HCT116 (cell line): ENCODE measurements around the gene RUNX1. TPM values are rescaled to one million over a fixed set of nuclear protein-coding genes. Genes with fewer than 3 reads are reported as not detected.

Experiments used
- ATAC-seq: fragments of 200-7000 bp; cut with Tn5 transposase; 2 replicates; pipeline ENCODE4 v1.9.1; 2020; ENCODE audit warnings: mild to moderate bottlenecking, moderate library complexity
- BruUV-seq: library from RNA; stranded (reverse); fragments of 400-500 nt; replicated peaks from 2 replicates; lab custom pipeline; 2021; lab: Mats Ljungman, UMichigan
- CTCF ChIA-PET: fragments of 300-600 bp; sonication (Branson Sonifier 250); formaldehyde crosslinking; loops from one replicate; lab custom pipeline; 2021; ENCODE audit warnings: antibody characterized with exemption; lab: Charles Lee
- POLR2A ChIA-PET: fragments of 300-600, 350-600 bp; sonication (Branson Sonifier 250); formaldehyde crosslinking; loops from one replicate; lab custom pipeline; 2021; ENCODE audit warnings: antibody characterized with exemption; lab: Charles Lee
- RAD21 ChIA-PET, 2 experiments: fragments of 300-600 bp; sonication (Branson Sonifier 250); formaldehyde crosslinking; loops; one replicate each; lab custom pipeline; 2023; ENCODE audit warnings: low total read pairs in 2 of 2; ENCODE audit not compliant: uncharacterized antibody in 2 of 2, unreplicated experiment in 2 of 2, low non-redundant PET in 1 of 2; lab: Charles Lee
- DNase-seq: peaks from one replicate; pipeline ENCODE4 v3.0.0-alpha.2; 2010; ENCODE audit warnings: low read depth, low spot score
- H2AFZ ChIP-seq: fragments of 200-600 bp; shearing (Covaris generic), sonication (generic); 2 replicates; pipeline ENCODE4 v1.6.1; 2017; ENCODE audit warnings: low read depth, mixed run types, mixed read lengths, antibody characterized with exemption, low read length; ENCODE audit not compliant: poor library complexity, severe bottlenecking
- H3K27ac ChIP-seq: 2 replicates; pipeline ENCODE4 v1.5.1; 2012; ENCODE audit warnings: low read depth, low read length
- H3K27me3 ChIP-seq: fragments of 200-600 bp; sonication (generic); 2 replicates; pipeline ENCODE4 v1.6.1; 2016; ENCODE audit warnings: mixed run types, low read length, mixed read lengths; ENCODE audit not compliant: insufficient read depth
- H3K36me3 ChIP-seq, 2 experiments: fragments of 200-500 bp in 1 of 2; fragments of 200-600 bp in 1 of 2; sonication (Bioruptor generic) in 1 of 2; sonication (generic) in 1 of 2; 2 replicates each; pipeline versions ENCODE4 v1.5.1 to v1.6.1; 2014 to 2016; ENCODE audit warnings: low read length in 2 of 2, inconsistent platforms in 1 of 2, mixed read lengths in 1 of 2, mixed run types in 1 of 2; ENCODE audit not compliant: insufficient read depth in 2 of 2, control insufficient read depth in 1 of 2
- H3K4me1 ChIP-seq, 2 experiments: fragments of 200-600 bp in 1 of 2; sonication (generic) in 1 of 2; 2 replicates each; pipeline versions ENCODE4 v1.5.1 to v1.6.1; 2012 to 2017; ENCODE audit warnings: low read length in 2 of 2, inconsistent platforms in 1 of 2, mild to moderate bottlenecking in 1 of 2, mixed read lengths in 1 of 2, mixed run types in 1 of 2, moderate library complexity in 1 of 2; ENCODE audit not compliant: insufficient read depth in 2 of 2, control insufficient read depth in 1 of 2
- H3K4me2 ChIP-seq: fragments of 200-600 bp; sonication (generic); 2 replicates; pipeline ENCODE4 v1.6.1; 2017; ENCODE audit warnings: mixed run types, low read length, mixed read lengths
- H3K4me3 ChIP-seq, 2 experiments: fragments of 200-600 bp in 1 of 2; sonication (generic) in 1 of 2; replicated peaks in 1 of 2; 2 replicates each; pipeline ENCODE4 v1.5.1; 2011 to 2016; ENCODE audit warnings: low read length in 2 of 2, control low read depth in 1 of 2, low read depth in 1 of 2, mild to moderate bottlenecking in 1 of 2, mixed read lengths in 1 of 2, mixed run types in 1 of 2
- H3K79me2 ChIP-seq: fragments of 200-600 bp; sonication (generic); 2 replicates; pipeline ENCODE4 v1.6.1; 2017; ENCODE audit warnings: mild to moderate bottlenecking, mixed run types, low read length, moderate library complexity, mixed read lengths; ENCODE audit not compliant: insufficient read depth
- H3K9ac ChIP-seq: fragments of 200-600 bp; sonication (generic); 2 replicates; pipeline ENCODE4 v1.6.1; 2016; ENCODE audit warnings: low read length, mixed read lengths
- H3K9me2 ChIP-seq: fragments of 200-600 bp; sonication (generic), shearing (Covaris generic); 2 replicates; pipeline ENCODE4 v1.6.1; 2017; ENCODE audit warnings: mixed run types, mild to moderate bottlenecking, moderate library complexity; ENCODE audit not compliant: insufficient read depth
- H3K9me3 ChIP-seq, 2 experiments: fragments of 200-500 bp in 1 of 2; fragments of 200-600 bp in 1 of 2; sonication (Bioruptor generic) in 1 of 2; sonication (generic) in 1 of 2; 2 replicates each; pipeline ENCODE4 v1.6.1; 2014 to 2017; ENCODE audit warnings: low read length in 2 of 2, mixed read lengths in 2 of 2, inconsistent platforms in 1 of 2, low read depth in 1 of 2, mild to moderate bottlenecking in 1 of 2, mixed run types in 1 of 2, moderate library complexity in 1 of 2; ENCODE audit not compliant: control insufficient read depth in 1 of 2, insufficient read depth in 1 of 2
- H4K20me1 ChIP-seq: fragments of 200-600 bp; sonication (generic), shearing (Covaris generic); 2 replicates; pipeline ENCODE4 v1.6.1; 2017; ENCODE audit warnings: mixed run types, mild to moderate bottlenecking, moderate library complexity; ENCODE audit not compliant: insufficient read depth
- ATF3 ChIP-seq: IDR thresholded peaks from 2 replicates; pipeline ENCODE4 v1.6.1; 2012
- CBX3 ChIP-seq: IDR thresholded peaks from 2 replicates; pipeline ENCODE4 v1.6.1; 2012; ENCODE audit warnings: low read depth
- CTCF ChIP-seq, 3 experiments: fragments of 200-600 bp in 1 of 3; sonication (generic) in 1 of 3; IDR thresholded peaks in 2 of 3; conservative IDR thresholded peaks in 1 of 3; 2 replicates each; pipeline ENCODE4 v1.5.1; 2012 to 2017; ENCODE audit warnings: low read depth in 2 of 3, low read length in 2 of 3, antibody characterized with exemption in 1 of 3, borderline replicate concordance in 1 of 3, control low read depth in 1 of 3, mild to moderate bottlenecking in 1 of 3, mixed read lengths in 1 of 3, mixed run types in 1 of 3, moderate library complexity in 1 of 3; ENCODE audit not compliant: insufficient read depth in 1 of 3
- EGR1 ChIP-seq: IDR thresholded peaks from 2 replicates; pipeline ENCODE4 v1.6.1; 2012; ENCODE audit warnings: low read depth
- EZH2 ChIP-seq: fragments of 200-600 bp; sonication (generic); IDR thresholded peaks from 2 replicates; pipeline ENCODE4 v1.6.1; 2017; ENCODE audit warnings: antibody characterized with exemption, mixed run types
- FOSL1 ChIP-seq: IDR thresholded peaks from 2 replicates; pipeline ENCODE4 v1.6.1; 2012; ENCODE audit warnings: low read depth
- JUND ChIP-seq: IDR thresholded peaks from 2 replicates; pipeline ENCODE4 v1.6.1; 2012
- POLR2A ChIP-seq: IDR thresholded peaks from 2 replicates; pipeline ENCODE4 v1.7.0; 2011; ENCODE audit warnings: borderline replicate concordance; ENCODE audit not compliant: insufficient read depth, insufficient read length; ENCODE audit errors: extremely low read depth
- RAD21 ChIP-seq: IDR thresholded peaks from 2 replicates; pipeline ENCODE4 v1.6.1; 2012; ENCODE audit warnings: low read depth, mild to moderate bottlenecking
- SIN3A ChIP-seq: IDR thresholded peaks from 2 replicates; pipeline ENCODE4 v1.6.1; 2012; ENCODE audit warnings: low read depth
- TCF7L2 ChIP-seq: IDR thresholded peaks from 2 replicates; pipeline ENCODE4 v1.7.0; 2011; ENCODE audit warnings: borderline replicate concordance, inconsistent platforms; ENCODE audit not compliant: insufficient read depth, insufficient read length; ENCODE audit errors: extremely low read depth
- YY1 ChIP-seq: IDR thresholded peaks from 2 replicates; pipeline ENCODE4 v1.6.1; 2011; ENCODE audit warnings: low read length, low read depth, moderate library complexity, mild to moderate bottlenecking; ENCODE audit not compliant: insufficient replicate concordance; ENCODE audit errors: extremely low read depth
- ZFX ChIP-seq: fragments of 450-650 bp; IDR thresholded peaks from 2 replicates; pipeline ENCODE4 v1.6.1; 2017
- intact Hi-C: fragments of 100-400 bp; cut with micrococcal nuclease; formaldehyde crosslinking; loops from 2 replicates; pipeline ENCODE4 v1.10.0; 2022
- total RNA-seq: library from RNA; stranded (reverse); gene quantifications from one replicate; pipeline ENCODE4 v1.2.1, GENCODE V29; 2021; ENCODE audit not compliant: unreplicated experiment
- TF ChIP-seq, protein P1 (sequence below): IDR thresholded peaks from 2 replicates; pipeline ENCODE4 v1.6.1; 2012

Gene RUNX1
- total RNA-seq, 1 experiment from 2014 or later = 33.5 TPM

GRCh38 chr21:34891613-34891943 is 157.5 kb downstream of the RUNX1 start:
- no peak overlapping the region for H3K9ac ChIP-seq
- ChIA-PET POLR2A (no interaction called here), RAD21 (no interaction called here), CTCF (no interaction called here)
- H3K79me2 ChIP-seq = peaks cover 15% of the 10 kb centered on the region
- H3K4me2 ChIP-seq = no peak overlapping the region
- BruUV-seq = no TSS peak
- H4K20me1 ChIP-seq = no peaks in the 10 kb centered on the region
- DNase-seq (no peak), ATAC-seq (no peak)
- no peak overlapping the region for H3K27ac ChIP-seq
- H3K9me2 ChIP-seq = no peaks in the 10 kb centered on the region
- intact Hi-C loops = no loop called here
- no peaks in the 10 kb centered on the region for H3K9me3 ChIP-seq
- no peak for TF ChIP-seq TCF7L2
- TF ChIP-seq CBX3 = no peak
- no peak for TF ChIP-seq FOSL1
- TF ChIP-seq CTCF (IDR thresholded peaks at IDR 0.05 in 2 of 3, conservative IDR thresholded peaks at IDR 0.05 in 1 of 3; ENCODE audit: borderline replicate concordance in 1 of 3, insufficient read depth in 1 of 3, low read depth in 2 of 3, low read length in 2 of 3) = no peak
- H3K36me3 ChIP-seq = no peaks in the 10 kb centered on the region
- H3K4me3 ChIP-seq = no peak overlapping the region
- peaks cover 9 to 19% of the 10 kb centered on the region in 2 experiments; a peak in 3 of 4 replicates for H3K4me1 ChIP-seq
- H2AFZ ChIP-seq = no peak overlapping the region
- no peaks in the 10 kb centered on the region for H3K27me3 ChIP-seq

DNA sequence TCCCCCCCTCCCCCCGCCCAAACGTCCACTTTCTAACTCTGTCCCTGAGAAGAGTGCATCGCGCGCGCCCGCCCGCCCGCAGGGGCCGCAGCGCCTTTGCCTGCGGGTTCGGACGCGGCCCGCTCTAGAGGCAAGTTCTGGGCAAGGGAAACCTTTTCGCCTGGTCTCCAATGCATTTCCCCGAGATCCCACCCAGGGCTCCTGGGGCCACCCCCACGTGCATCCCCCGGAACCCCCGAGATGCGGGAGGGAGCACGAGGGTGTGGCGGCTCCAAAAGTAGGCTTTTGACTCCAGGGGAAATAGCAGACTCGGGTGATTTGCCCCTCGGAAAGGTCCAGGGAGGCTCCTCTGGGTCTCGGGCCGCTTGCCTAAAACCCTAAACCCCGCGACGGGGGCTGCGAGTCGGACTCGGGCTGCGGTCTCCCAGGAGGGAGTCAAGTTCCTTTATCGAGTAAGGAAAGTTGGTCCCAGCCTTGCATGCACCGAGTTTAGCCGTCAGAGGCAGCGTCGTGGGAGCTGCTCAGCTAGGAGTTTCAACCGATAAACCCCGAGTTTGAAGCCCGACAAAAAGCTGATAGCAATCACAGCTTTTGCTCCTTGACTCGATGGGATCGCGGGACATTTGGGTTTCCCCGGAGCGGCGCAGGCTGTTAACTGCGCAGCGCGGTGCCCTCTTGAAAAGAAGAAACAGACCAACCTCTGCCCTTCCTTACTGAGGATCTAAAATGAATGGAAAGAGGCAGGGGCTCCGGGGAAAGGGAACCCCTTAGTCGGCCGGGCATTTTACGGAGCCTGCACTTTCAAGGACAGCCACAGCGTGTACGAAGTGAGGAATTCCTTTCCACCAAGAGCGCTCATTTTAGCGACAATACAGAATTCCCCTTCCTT is 158.1 kb downstream of the RUNX1 start:
- Histone ChIP-seq H2AFZ (no peak overlapping the region), H4K20me1 (no peaks in the 10 kb centered on the region), H3K27me3 (no peaks in the 10 kb centered on the region), H3K9ac (no peak overlapping the region), H3K9me2 (no peaks in the 10 kb centered on the region), H3K9me3 (no peaks in the 10 kb centered on the region), H3K4me1 (peaks cover 10 to 24% of the 10 kb centered on the region in 2 experiments; a peak in 3 of 4 replicates), H3K4me2 (no peak overlapping the region), H3K4me3 (no peak overlapping the region), H3K27ac (no peak overlapping the region), H3K79me2 (peaks cover 21% of the 10 kb centered on the region), H3K36me3 (no peaks in the 10 kb centered on the region)
- intact Hi-C loops = no loop called here
- ATAC-seq (no peak), DNase-seq (no peak)
- ChIA-PET RAD21 (interaction anchor here in 1 of 2 experiments (1.2 kb wide), 1 partner anchor 145 kb away, joined by 6 read pairs; no protein-coding TSS in a partner anchor), CTCF (interaction anchor here (1.2 to 1.5 kb wide), 3 partner anchors 314 to 507 kb away, joined by 3 to 4 read pairs (median 3); no protein-coding TSS in a partner anchor), POLR2A (no interaction called here)
- BruUV-seq = TSS peak; percentile 56
- TF ChIP-seq JUND (no peak), EZH2 (no peak), RAD21 (no peak), SIN3A (no peak), CTCF (IDR thresholded peaks at IDR 0.05 in 2 of 3, conservative IDR thresholded peaks at IDR 0.05 in 1 of 3; ENCODE audit: borderline replicate concordance in 1 of 3, insufficient read depth in 1 of 3, low read depth in 2 of 3, low read length in 2 of 3) (no peak), YY1 (no peak), EGR1 (no peak), ATF3 (no peak), ZFX (no peak), POLR2A (no peak), TCF7L2 (no peak), FOSL1 (no peak)
- TF ChIP-seq, protein P1, sequence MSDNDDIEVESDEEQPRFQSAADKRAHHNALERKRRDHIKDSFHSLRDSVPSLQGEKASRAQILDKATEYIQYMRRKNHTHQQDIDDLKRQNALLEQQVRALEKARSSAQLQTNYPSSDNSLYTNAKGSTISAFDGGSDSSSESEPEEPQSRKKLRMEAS = no peak
